Heart left ventricle (tissue), 13 donors: ENCODE measurements around the gene LUM.

Experiments
- POLR2A ChIP-seq, 2 donors: fragments of 450-650 bp; IDR thresholded peaks; one replicate each; pipeline ENCODE4 v1.6.1; 2017; ENCODE audit warnings: antibody characterized with exemption in 2 of 2, mild to moderate bottlenecking in 2 of 2, moderate library complexity in 2 of 2
- TF ChIP-seq, protein P1 (sequence below), 12 donors: fragments of 200-600 bp; sonication (generic) in 4 of 12; IDR thresholded peaks; one replicate each; pipeline versions ENCODE4 v1.5.0 to v1.8.0; 2018 to 2022; ENCODE audit warnings: antibody characterized with exemption in 12 of 12, mild to moderate bottlenecking in 5 of 12
- donor health status: ischemic (EF 13 %, LVEDD 7.1; RV severe dilation, severe dysfunction).
- donor health status: DM: no; HTN: yes; CAD: no.
- donor health status: DM: no; HTN: no; CAD: no.
- donor health status: ischemic (EF 25% LVEDD 6.9; RV normal size, moderate dysfunction).
- donor health status: ischemic (EF 25% LVEDD 5.7; RV mildly dilated, moderate dysfunction).
- donor health status: ischemic (EF 35%, LVEDD 5.7; RV mildly dilated, moderate dysfunction).
- donor health status: nonischemic (EF 11% LVEDD 7.7; RV severe dilation, severe dysfunction).
- donor health status: DM: yes; HTN: yes; CAD: no.
- donor health status: PGD.
- donor health status: ischemic (EF 29% LVEDD 5.4; RV normal size, mild dysfunction).
- donor health status: nonischemic (EF 23%, LVEDD 6.1; RV moderate dilation, normal function).

GRCh38 chr12:91143206-91143605 is 31.9 kb upstream of the LUM start:
- TF ChIP-seq, protein P1, sequence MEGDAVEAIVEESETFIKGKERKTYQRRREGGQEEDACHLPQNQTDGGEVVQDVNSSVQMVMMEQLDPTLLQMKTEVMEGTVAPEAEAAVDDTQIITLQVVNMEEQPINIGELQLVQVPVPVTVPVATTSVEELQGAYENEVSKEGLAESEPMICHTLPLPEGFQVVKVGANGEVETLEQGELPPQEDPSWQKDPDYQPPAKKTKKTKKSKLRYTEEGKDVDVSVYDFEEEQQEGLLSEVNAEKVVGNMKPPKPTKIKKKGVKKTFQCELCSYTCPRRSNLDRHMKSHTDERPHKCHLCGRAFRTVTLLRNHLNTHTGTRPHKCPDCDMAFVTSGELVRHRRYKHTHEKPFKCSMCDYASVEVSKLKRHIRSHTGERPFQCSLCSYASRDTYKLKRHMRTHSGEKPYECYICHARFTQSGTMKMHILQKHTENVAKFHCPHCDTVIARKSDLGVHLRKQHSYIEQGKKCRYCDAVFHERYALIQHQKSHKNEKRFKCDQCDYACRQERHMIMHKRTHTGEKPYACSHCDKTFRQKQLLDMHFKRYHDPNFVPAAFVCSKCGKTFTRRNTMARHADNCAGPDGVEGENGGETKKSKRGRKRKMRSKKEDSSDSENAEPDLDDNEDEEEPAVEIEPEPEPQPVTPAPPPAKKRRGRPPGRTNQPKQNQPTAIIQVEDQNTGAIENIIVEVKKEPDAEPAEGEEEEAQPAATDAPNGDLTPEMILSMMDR (IDR thresholded peaks at IDR 0.05): no peak
- no peak for TF ChIP-seq POLR2A (IDR thresholded peaks at IDR 0.05)
